Effector memory CD4-positive, alpha-beta T cell (primary cell): ENCODE measurements around the gene INHBC.

Experiments
- DNase-seq, 3 donors: peaks; one replicate each; pipeline ENCODE4 v3.0.0-alpha.2; 2020
- H3K27ac ChIP-seq: 2 replicates; pipeline ENCODE4 v1.7.0; 2013; ENCODE audit warnings: mild to moderate bottlenecking, low read length, moderate library complexity; ENCODE audit not compliant: insufficient read depth, poor library complexity, severe bottlenecking
- H3K27me3 ChIP-seq: replicated peaks from 2 replicates; pipeline ENCODE4 v1.7.0; 2013; ENCODE audit warnings: mild to moderate bottlenecking, low read length; ENCODE audit not compliant: insufficient read depth, control insufficient read depth, poor library complexity, severe bottlenecking
- H3K36me3 ChIP-seq: 2 replicates; pipeline ENCODE4 v1.7.0; 2013; ENCODE audit warnings: mild to moderate bottlenecking, low read length, moderate library complexity; ENCODE audit not compliant: control insufficient read depth, insufficient read depth
- H3K4me1 ChIP-seq: 2 replicates; pipeline ENCODE4 v1.7.0; 2013; ENCODE audit warnings: low read length, mild to moderate bottlenecking; ENCODE audit not compliant: control insufficient read depth, insufficient read depth, poor library complexity, severe bottlenecking
- H3K4me3 ChIP-seq: 2 replicates; pipeline ENCODE4 v1.7.0; 2013; ENCODE audit warnings: low read length, low read depth, mild to moderate bottlenecking; ENCODE audit not compliant: insufficient read depth, poor library complexity, severe bottlenecking
- H3K9me3 ChIP-seq: 2 replicates; pipeline ENCODE4 v1.7.0; 2013; ENCODE audit warnings: mild to moderate bottlenecking, low read length, moderate library complexity; ENCODE audit not compliant: control insufficient read depth

The INHBC gene

GRCh38 chr12:57459750-57460467 lies 25.3 kb downstream of the INHBC start, which contains the start of gene GLI1:
TSS of gene GLI1 (plus strand) at chr12:57459785. CDS start at chr12:57463692, 3,907 bp downstream.
- Histone ChIP-seq H3K4me3 (peak within 1 kb of the TSS; percentile 68), H3K27me3 (peaks cover 8% of the 10 kb centered on the region), H3K36me3 (no peaks in the 10 kb centered on the region), H3K4me1 (peaks cover 35% of the 10 kb centered on the region), H3K9me3 (no peaks in the 10 kb centered on the region), H3K27ac (peak within 1 kb of the TSS; percentile 65)
- no peak for DNase-seq

GRCh38 chr12:57460468-57460784 lies 25.8 kb downstream of the INHBC start:
- H3K4me1 ChIP-seq, result peaks cover 35% of the 10 kb centered on the region
- no peak for DNase-seq
- no peaks in the 10 kb centered on the region for H3K9me3 ChIP-seq
- H3K4me3 ChIP-seq, result peak overlapping the region; percentile 68
- no peaks in the 10 kb centered on the region for H3K36me3 ChIP-seq
- peaks cover 8% of the 10 kb centered on the region for H3K27me3 ChIP-seq
- H3K27ac ChIP-seq, result no peak overlapping the region

GRCh38 chr12:57460841-57461275 lies 26.3 kb downstream of the INHBC start:
- Histone ChIP-seq H3K4me3 (peak overlapping the region; percentile 68), H3K4me1 (peaks cover 35% of the 10 kb centered on the region)

GRCh38 chr12:57461276-57461916 lies 26.8 kb downstream of the INHBC start:
- no peak overlapping the region for H3K27ac ChIP-seq
- no peak for DNase-seq

More at GRCh38 chr12:57460841-57461275, 26.3 kb downstream of the INHBC start:
- peaks cover 8% of the 10 kb centered on the region for H3K27me3 ChIP-seq
- H3K27ac ChIP-seq, result no peak overlapping the region
- H3K36me3 ChIP-seq, result no peaks in the 10 kb centered on the region
- no peaks in the 10 kb centered on the region for H3K9me3 ChIP-seq
- DNase-seq, result no peak

GRCh38 chr12:57461917-57462250 lies 27.3 kb downstream of the INHBC start:
- Histone ChIP-seq H3K4me1 (peaks cover 35% of the 10 kb centered on the region), H3K27ac (peak overlapping the region; percentile 12), H3K36me3 (no peaks in the 10 kb centered on the region), H3K4me3 (peak overlapping the region; percentile 68), H3K9me3 (no peaks in the 10 kb centered on the region), H3K27me3 (peaks cover 8% of the 10 kb centered on the region)
- DNase-seq, result no peak

More at GRCh38 chr12:57461276-57461916, 26.8 kb downstream of the INHBC start:
- Histone ChIP-seq H3K4me3 (peak overlapping the region; percentile 68), H3K27me3 (peaks cover 8% of the 10 kb centered on the region), H3K36me3 (no peaks in the 10 kb centered on the region), H3K4me1 (peaks cover 35% of the 10 kb centered on the region), H3K9me3 (no peaks in the 10 kb centered on the region)

GRCh38 chr12:57462251-57462911 lies 27.8 kb downstream of the INHBC start:
- DNase-seq, result peak; percentile 73 to 79 (median 78)
- Histone ChIP-seq H3K4me3 (peak overlapping the region; percentile 68), H3K36me3 (no peaks in the 10 kb centered on the region), H3K9me3 (no peaks in the 10 kb centered on the region), H3K4me1 (peaks cover 35% of the 10 kb centered on the region), H3K27me3 (peaks cover 8% of the 10 kb centered on the region), H3K27ac (peak overlapping the region; percentile 12)

GRCh38 chr12:57462912-57463253 lies 28.3 kb downstream of the INHBC start:
- DNase-seq, result no peak
- no peak overlapping the region for H3K27ac ChIP-seq
- H3K4me3 ChIP-seq, result no peak overlapping the region
- no peaks in the 10 kb centered on the region for H3K36me3 ChIP-seq
- peaks cover 35% of the 10 kb centered on the region for H3K4me1 ChIP-seq
- peaks cover 8% of the 10 kb centered on the region for H3K27me3 ChIP-seq
- no peaks in the 10 kb centered on the region for H3K9me3 ChIP-seq

GRCh38 chr12:57464569-57464968 lies 30.0 kb downstream of the INHBC start:
- Histone ChIP-seq H3K4me3 (no peak overlapping the region), H3K4me1 (peaks cover 29% of the 10 kb centered on the region), H3K36me3 (peaks cover 8% of the 10 kb centered on the region), H3K27ac (no peak overlapping the region), H3K27me3 (peaks cover 8% of the 10 kb centered on the region), H3K9me3 (no peaks in the 10 kb centered on the region)
- DNase-seq, result no peak

GRCh38 chr12:57465030-57465746 lies 30.6 kb downstream of the INHBC start:
- Histone ChIP-seq H3K27me3 (peaks cover 8% of the 10 kb centered on the region), H3K4me1 (peaks cover 23% of the 10 kb centered on the region), H3K36me3 (peaks cover 14% of the 10 kb centered on the region), H3K4me3 (no peak overlapping the region), H3K9me3 (no peaks in the 10 kb centered on the region), H3K27ac (no peak overlapping the region)
- no peak for DNase-seq
